Thymus (tissue), 11 donors: ENCODE results near the gene CD82. TPM values are rescaled to one million over a fixed set of nuclear protein-coding genes. Genes with fewer than 3 reads are reported as not detected.
"Not testable (repeated sequence)": the region's sequence is repeated elsewhere in the genome, so short reads cannot be mapped to it uniquely, and the experiment has no call there.

Experiments
- DNase-seq, 9 donors: peaks; one replicate each; pipeline ENCODE4 v3.0.0-alpha.2; 2013; ENCODE audit warnings: low spot score in 9 of 9, low read depth in 6 of 9, missing footprints in 1 of 9
- H3K27ac ChIP-seq, 2 donors: one replicate each; pipeline ENCODE4 v1.5.1; 2013; ENCODE audit warnings: control low read depth in 1 of 2, low read depth in 1 of 2, low read length in 1 of 2, mild to moderate bottlenecking in 1 of 2, moderate library complexity in 1 of 2
- H3K27me3 ChIP-seq, 2 donors: one replicate each; pipeline ENCODE4 v1.5.1; 2013; ENCODE audit warnings: low read length in 1 of 2; ENCODE audit not compliant: control insufficient read depth in 2 of 2, insufficient read depth in 1 of 2
- H3K36me3 ChIP-seq, 2 donors: one replicate each; pipeline ENCODE4 v1.5.1; 2013; ENCODE audit warnings: low read length in 1 of 2, mild to moderate bottlenecking in 1 of 2, moderate library complexity in 1 of 2; ENCODE audit not compliant: control insufficient read depth in 2 of 2, insufficient read depth in 2 of 2
- H3K4me1 ChIP-seq, 2 donors: one replicate each; pipeline ENCODE4 v1.5.1; 2013; ENCODE audit warnings: low read length in 2 of 2; ENCODE audit not compliant: control insufficient read depth in 2 of 2, insufficient read depth in 2 of 2
- H3K4me3 ChIP-seq, 2 donors: one replicate each; pipeline ENCODE4 v1.5.1; 2013; ENCODE audit warnings: low read length in 2 of 2, control low read depth in 1 of 2, mild to moderate bottlenecking in 1 of 2
- H3K9me3 ChIP-seq, 2 donors: one replicate each; pipeline ENCODE4 v1.5.1; 2013; ENCODE audit warnings: low read length in 1 of 2, mild to moderate bottlenecking in 1 of 2; ENCODE audit not compliant: control insufficient read depth in 2 of 2, insufficient read depth in 1 of 2
- WGBS: extraction: QIAGEN DNeasy Blood & Tissue Kit; methylation state at CpG from one replicate; pipeline ENCODE4 v1.1.7; 2013; 5-methylcytosine and 5-hydroxymethylcytosine counted together
- polyA plus RNA-seq: library from polyadenylated mRNA; stranded (reverse); fragments of 200-250 nt; gene quantifications from one replicate; pipeline ENCODE4 v1.2.3, GENCODE V29; 2013
- total RNA-seq: library from RNA; stranded (reverse); fragments of 120-200 nt; gene quantifications from one replicate; pipeline ENCODE4 v1.2.4, GENCODE V29; 2013
- donor health status: healthy.

The CD82 gene
- total and polyA plus RNA-seq, 2 donors = 34.8 to 34.9 TPM

- no peak for DNase-seq
- H3K36me3 ChIP-seq = no peaks in the 10 kb centered on the region
- H3K27me3 ChIP-seq = peaks cover 0 to 14% of the 10 kb centered on the region in 2 donors
- no peaks in the 10 kb centered on the region for H3K9me3 ChIP-seq
- H3K4me1 ChIP-seq = no peaks in the 10 kb centered on the region
- 88% methylated on average over 16 of the region's 16 CpGs for WGBS
- H3K4me3 ChIP-seq = no peak overlapping the region
- H3K27ac ChIP-seq = no peak overlapping the region
Measured at GRCh38 chr11:44652901-44653644, 87.6 kb downstream of the CD82 start.

- no peak for DNase-seq
- 98% methylated on average over 9 of the region's 9 CpGs for WGBS
- H3K36me3 ChIP-seq = no peaks in the 10 kb centered on the region
Measured at GRCh38 chr11:44654057-44654456, 88.6 kb downstream of the CD82 start.

DNA sequence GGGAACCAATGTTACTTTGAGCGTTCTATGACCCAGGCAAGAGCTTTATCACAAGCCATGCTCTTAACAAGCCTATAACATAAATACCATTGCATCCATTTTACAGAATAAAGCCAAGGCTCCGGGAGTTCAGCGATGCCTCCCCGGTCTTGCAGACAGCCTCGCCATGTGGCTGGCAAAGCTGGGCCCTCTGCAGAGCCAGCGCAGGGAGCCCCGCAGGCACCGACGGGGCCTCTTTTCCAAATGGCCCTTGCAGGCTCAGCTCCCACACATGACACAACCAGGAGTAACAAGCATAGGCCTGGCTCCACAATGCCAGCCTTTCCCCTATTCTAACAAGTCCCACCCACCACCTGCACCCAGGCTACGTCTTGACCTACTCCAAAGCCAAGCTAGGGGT lies 89.1 kb downstream of the CD82 start:
- no peaks in the 10 kb centered on the region for H3K36me3 ChIP-seq
- H3K4me3 ChIP-seq = no peak overlapping the region
- 98% methylated on average over 10 of the region's 10 CpGs for WGBS
- H3K9me3 ChIP-seq = no peaks in the 10 kb centered on the region
- H3K27ac ChIP-seq = no peak overlapping the region
- H3K4me1 ChIP-seq = no peaks in the 10 kb centered on the region
- no peak for DNase-seq
- peaks cover 0 to 14% of the 10 kb centered on the region in 2 donors for H3K27me3 ChIP-seq

More at GRCh38 chr11:44654057-44654456, 88.6 kb downstream of the CD82 start:
- no peaks in the 10 kb centered on the region for H3K4me1 ChIP-seq
- no peaks in the 10 kb centered on the region for H3K9me3 ChIP-seq
- no peak overlapping the region for H3K4me3 ChIP-seq
- H3K27me3 ChIP-seq = peaks cover 0 to 14% of the 10 kb centered on the region in 2 donors
- no peak overlapping the region for H3K27ac ChIP-seq

- H3K4me1 ChIP-seq = no peaks in the 10 kb centered on the region
- H3K9me3 ChIP-seq = no peaks in the 10 kb centered on the region
- no peak overlapping the region for H3K27ac ChIP-seq
- no peaks in the 10 kb centered on the region for H3K36me3 ChIP-seq
- no peaks in the 10 kb centered on the region for H3K27me3 ChIP-seq
- H3K4me3 ChIP-seq = no peak overlapping the region
- DNase-seq = no peak
- WGBS = 96% methylated on average over 5 of the region's 5 CpGs
Measured at GRCh38 chr11:44657836-44658505, 92.5 kb downstream of the CD82 start.

DNA sequence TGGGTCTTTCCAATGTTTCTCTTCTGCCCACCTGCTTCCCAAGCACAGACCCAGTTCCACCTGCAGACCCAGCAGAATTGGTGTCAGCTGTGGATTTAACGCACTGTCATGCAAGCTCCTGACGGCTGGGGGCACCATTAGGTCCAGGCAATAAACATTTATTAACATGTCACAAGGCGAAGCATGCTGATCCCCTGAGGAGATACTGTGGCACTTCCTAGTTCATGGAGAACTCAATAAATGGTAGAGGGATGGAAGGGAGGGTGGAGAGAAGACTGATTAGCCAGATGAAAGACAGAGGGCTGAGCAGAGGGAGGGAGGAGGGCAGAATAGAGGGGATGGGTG lies 93.0 kb downstream of the CD82 start:
- Histone ChIP-seq H3K27me3 (no peaks in the 10 kb centered on the region), H3K4me3 (no peak overlapping the region), H3K9me3 (no peaks in the 10 kb centered on the region), H3K4me1 (no peaks in the 10 kb centered on the region), H3K36me3 (no peaks in the 10 kb centered on the region), H3K27ac (no peak overlapping the region)
- no peak for DNase-seq
- 64% methylated on average over 3 of the region's 3 CpGs for WGBS

GRCh38 chr11:44659641-44660040 lies 94.2 kb downstream of the CD82 start:
- Histone ChIP-seq H3K27ac (no peak overlapping the region), H3K27me3 (no peaks in the 10 kb centered on the region), H3K4me3 (no peak overlapping the region), H3K9me3 (no peaks in the 10 kb centered on the region), H3K36me3 (no peaks in the 10 kb centered on the region), H3K4me1 (no peaks in the 10 kb centered on the region)
- DNase-seq = no peak
- WGBS = 58% methylated on average over 4 of the region's 4 CpGs

GRCh38 chr11:44660535-44660934 lies 95.1 kb downstream of the CD82 start:
- not testable (repeated sequence) for H3K4me3 ChIP-seq, H3K27ac ChIP-seq, H3K4me1 ChIP-seq, DNase-seq, H3K27me3 ChIP-seq, H3K36me3 ChIP-seq, H3K9me3 ChIP-seq
- WGBS = 97% methylated on average over 3 of the region's 3 CpGs

DNA sequence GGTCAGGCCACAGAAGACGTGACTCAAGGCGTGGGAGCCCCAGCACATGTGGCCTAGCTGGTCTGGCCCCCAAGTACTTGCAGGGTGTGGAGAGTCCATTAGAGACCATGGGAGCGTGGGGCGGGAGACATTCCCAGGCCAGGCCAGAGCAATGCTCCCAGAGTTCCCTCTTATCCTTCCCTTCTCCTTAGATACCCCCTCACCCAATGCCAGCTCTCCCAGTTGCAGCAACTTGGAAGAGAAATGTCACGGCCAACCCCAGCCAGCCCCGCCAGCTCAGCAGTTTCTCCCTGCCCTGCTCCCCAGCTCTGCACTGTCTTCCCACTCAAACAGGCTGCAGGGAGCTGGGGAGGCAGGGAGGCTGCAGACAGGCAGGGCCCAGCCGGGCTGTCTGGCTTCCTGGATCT lies 95.9 kb downstream of the CD82 start:
- H3K4me1 ChIP-seq = no peaks in the 10 kb centered on the region
- H3K27me3 ChIP-seq = no peaks in the 10 kb centered on the region
- no peak for DNase-seq
- no peaks in the 10 kb centered on the region for H3K9me3 ChIP-seq
- H3K27ac ChIP-seq = no peak overlapping the region
- H3K4me3 ChIP-seq = no peak overlapping the region
- no peaks in the 10 kb centered on the region for H3K36me3 ChIP-seq
- WGBS = 97% methylated on average over 7 of the region's 7 CpGs
